ENCODE results near the gene HAUS3. TPM values are rescaled to one million over a fixed set of nuclear protein-coding genes. Genes with fewer than 3 reads are reported as not detected.
"Not testable (repeated sequence)": the region's sequence is repeated elsewhere in the genome, so short reads cannot be mapped to it uniquely, and the experiment has no call there.

The HAUS3 gene
- total RNA-seq, 1 donor from 2014 or later = 13.1 TPM

GRCh38 chr4:2276581-2277325 is 34.8 kb upstream of the HAUS3 start:
- no peak for DNase-seq (ENCODE audit: low read depth)

DNA sequence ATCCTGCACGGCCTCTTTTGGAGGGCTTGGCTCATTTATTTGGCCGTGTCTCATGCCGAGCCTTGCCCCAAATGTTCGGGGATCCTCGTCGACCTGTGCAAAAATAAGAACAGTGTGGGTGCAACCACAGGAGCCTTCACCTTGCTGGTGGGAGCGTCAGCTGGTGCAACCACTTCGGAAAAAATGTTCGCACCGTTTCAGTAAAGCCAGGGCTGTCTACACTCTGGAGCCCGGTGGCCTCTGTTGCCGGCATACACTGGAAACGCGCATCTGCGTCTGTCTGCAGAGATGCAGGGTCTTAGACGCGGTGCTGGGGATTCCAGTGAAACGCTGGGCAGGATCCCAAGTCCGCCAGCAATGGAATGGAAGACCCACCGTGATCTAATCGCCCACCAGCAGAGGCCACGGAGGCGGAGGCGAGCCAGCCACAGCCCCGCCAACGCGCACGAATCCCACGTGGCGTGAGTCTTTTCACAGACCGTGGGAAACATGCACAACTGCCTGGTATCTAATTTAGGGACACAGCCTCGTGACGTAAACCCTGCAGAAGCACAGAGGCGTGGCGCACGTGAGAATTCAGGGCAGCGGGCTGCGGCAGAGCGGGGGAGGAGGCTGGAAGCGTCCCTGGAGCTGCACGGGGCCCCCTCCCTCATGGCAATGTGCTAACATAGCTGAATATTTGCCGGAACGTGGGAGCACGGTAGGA is 33.8 kb upstream of the HAUS3 start:
- DNase-seq (ENCODE audit: low read depth) = no peak

GRCh38 chr4:2275044-2275397 is 33.1 kb upstream of the HAUS3 start:
- not testable (repeated sequence) for DNase-seq (ENCODE audit: low read depth)

- DNase-seq (ENCODE audit: low read depth) = no peak
These were observed 32.6 kb upstream of the HAUS3 start for GRCh38 chr4:2274320-2275043.

GRCh38 chr4:2273657-2274319 is 31.9 kb upstream of the HAUS3 start:
- DNase-seq (ENCODE audit: low read depth) = no peak

DNA sequence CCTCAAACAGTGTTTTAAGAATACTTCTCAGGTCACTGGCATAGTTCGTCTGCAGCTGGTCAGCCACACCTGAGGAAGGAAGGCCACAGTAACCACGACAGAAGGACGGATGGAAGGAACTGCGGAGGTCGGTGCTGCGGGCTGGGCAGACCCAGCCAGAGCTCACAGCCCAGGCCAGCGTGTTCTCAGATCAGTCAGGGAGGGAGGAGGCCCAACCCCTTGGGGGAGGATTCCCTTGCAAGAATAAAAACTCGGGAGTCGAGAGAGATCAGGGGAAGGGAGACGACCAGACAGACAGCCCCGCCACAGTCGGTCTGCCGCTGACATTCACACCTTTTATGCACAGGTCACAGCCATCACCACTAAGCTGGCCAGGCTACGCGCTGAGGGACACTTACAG is 31.3 kb upstream of the HAUS3 start:
- no peak for DNase-seq (ENCODE audit: low read depth)

GRCh38 chr4:2272828-2273120 is 30.9 kb upstream of the HAUS3 start:
- DNase-seq (ENCODE audit: low read depth) = no peak

- DNase-seq (ENCODE audit: low read depth) = no peak
These were observed 30.3 kb upstream of the HAUS3 start for GRCh38 chr4:2272026-2272827.

- DNase-seq (ENCODE audit: low read depth) = no peak
These were observed 29.5 kb upstream of the HAUS3 start for GRCh38 chr4:2271279-2272025.

- no peak for DNase-seq (ENCODE audit: low read depth)
These were observed 28.6 kb upstream of the HAUS3 start for GRCh38 chr4:2270341-2271165.

GRCh38 chr4:2269618-2270163 is 27.8 kb upstream of the HAUS3 start:
- DNase-seq (ENCODE audit: low read depth) = no peak

- no peak for DNase-seq (ENCODE audit: low read depth)
These were observed 27.2 kb upstream of the HAUS3 start for GRCh38 chr4:2269206-2269531.

DNA sequence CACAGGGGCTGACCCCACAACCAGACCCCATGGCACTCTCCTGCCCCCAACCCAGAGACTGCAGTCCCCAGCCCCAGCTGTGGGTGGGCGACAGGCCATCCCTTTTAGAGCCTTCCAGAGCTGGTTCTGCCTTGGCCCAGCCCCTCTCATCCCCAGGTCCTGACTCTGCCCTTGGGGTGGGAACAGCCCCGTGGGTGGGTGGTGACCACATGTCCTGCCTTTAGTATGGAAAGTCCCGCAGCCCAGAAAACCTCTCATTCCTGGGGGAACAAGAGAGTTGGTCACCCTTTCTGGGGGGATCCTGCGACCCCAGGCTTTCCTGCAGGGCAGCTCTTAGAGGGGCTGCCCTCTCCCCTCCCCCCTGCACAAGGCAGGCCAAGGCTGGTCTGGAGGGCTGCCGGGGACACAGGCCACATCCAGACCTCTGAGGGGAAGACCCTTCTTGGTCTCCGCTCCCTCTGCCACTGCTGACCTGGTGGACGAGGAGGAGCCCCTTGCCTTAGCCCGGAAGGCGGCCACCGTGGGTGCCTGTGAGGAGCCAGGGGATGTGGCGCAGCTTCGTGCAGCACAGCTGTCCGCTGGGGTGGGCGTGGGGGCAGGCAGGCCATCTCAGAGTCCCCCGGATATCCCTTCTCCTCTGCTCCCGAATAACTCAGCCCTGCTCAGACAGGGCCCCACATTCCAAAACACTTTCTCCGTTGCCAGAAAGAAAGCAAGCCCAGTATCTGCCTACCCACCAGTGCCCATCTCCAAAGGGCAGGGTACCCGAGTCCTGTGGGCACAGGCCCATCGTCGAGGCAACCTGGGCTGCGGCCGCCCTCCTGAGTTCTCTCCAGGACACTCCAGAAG is 26.7 kb upstream of the HAUS3 start:
- DNase-seq (ENCODE audit: low read depth) = no peak

DNA sequence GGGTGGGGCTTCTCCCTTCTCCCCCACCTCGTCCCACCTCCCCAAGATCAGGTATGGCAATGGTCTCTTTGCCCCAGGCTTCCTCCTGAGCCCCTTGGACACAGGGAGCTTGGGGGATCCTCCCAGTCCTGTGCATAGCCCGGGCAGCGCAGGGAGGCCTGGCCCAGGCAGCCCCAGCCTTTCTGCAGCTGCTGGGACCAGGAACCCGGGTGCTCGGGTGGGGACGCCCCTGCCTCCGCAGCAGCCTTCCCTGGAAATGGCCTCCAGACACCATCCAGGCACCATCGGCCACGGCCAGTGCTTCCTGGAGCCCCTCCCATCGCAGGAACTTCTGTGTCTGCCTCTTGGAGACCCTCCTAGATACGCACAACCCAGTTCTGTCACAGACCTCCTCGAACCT is 25.9 kb upstream of the HAUS3 start:
- no peak for DNase-seq (ENCODE audit: low read depth)

DNA sequence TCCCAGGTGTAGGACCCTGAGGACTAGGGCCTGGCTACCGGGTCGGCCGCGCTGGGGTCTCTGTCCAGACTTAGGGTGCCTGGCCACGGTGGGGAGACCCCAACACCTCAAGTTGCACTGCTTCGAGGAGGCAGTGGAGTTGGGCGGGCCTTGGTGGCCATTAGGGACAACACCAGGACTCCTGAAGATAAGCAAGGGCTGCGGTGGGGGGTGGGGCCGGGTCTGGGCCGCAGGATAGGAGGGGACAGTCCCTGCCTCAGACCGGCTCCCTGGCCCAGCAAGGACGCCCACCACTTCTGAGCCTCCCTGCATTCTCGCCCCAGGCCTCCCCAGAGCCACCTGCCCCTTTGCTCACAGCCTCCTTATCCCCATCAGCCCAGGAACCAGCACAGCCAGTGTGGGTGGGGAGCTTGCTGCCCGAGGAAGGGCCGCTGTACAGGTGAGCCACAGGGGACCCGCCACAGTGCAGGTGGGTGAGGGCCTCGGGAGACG is 25.4 kb upstream of the HAUS3 start:
- DNase-seq (ENCODE audit: low read depth) = no peak

GRCh38 chr4:2266821-2267220 is 24.9 kb upstream of the HAUS3 start:
- no peak for DNase-seq (ENCODE audit: low read depth)

DNA sequence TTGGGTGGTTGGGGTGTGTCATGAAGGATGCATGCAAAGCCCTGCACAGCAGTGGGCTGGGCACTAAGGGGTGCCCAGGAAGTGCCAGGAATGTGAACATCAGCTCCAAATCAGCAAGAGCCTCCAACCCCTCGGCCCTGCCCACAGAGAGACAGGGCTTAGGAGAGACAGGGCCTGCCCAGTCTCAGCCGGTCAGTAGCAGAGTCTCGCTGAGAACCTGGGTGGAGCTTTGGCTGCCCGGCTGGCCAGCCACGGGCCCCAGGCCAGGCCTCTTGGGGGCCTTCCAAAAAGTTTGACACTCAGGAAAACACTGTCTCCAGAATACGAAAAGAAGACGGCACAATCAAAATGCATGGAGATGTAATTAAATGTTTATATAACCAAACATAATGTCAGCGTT is 24.3 kb upstream of the HAUS3 start:
- DNase-seq (ENCODE audit: low read depth) = peak; percentile 78

All from myocyte (in vitro differentiated cells).